ENCODE data around the gene CEACAM18.
"Not testable (repeated sequence)": the region's sequence is repeated elsewhere in the genome, so short reads cannot be mapped to it uniquely, and the experiment has no call there.

The CEACAM18 gene

GRCh38 chr19:51478381-51479234 lies at the start of gene CEACAM18:
TSS of gene CEACAM18 (plus strand) at chr19:51478539.
- no peak for DNase-seq (ENCODE audit: low spot score)

GRCh38 chr19:51430221-51430620 lies 48.1 kb upstream of the CEACAM18 start:
- no peak for DNase-seq (ENCODE audit: low spot score)

GRCh38 chr19:51431124-51431523 lies 47.2 kb upstream of the CEACAM18 start:
- DNase-seq (ENCODE audit: low spot score) = no peak

- DNase-seq (ENCODE audit: low spot score) = no peak
These were observed 45.3 kb upstream of the CEACAM18 start for GRCh38 chr19:51433043-51433442.

- DNase-seq (ENCODE audit: low spot score) = no peak
These were observed 43.9 kb upstream of the CEACAM18 start for GRCh38 chr19:51434456-51434855.

GRCh38 chr19:51439021-51439465 lies 39.3 kb upstream of the CEACAM18 start:
- DNase-seq (ENCODE audit: low spot score) = peak; percentile 36

GRCh38 chr19:51440052-51440451 lies 38.3 kb upstream of the CEACAM18 start:
- no peak for DNase-seq (ENCODE audit: low spot score)

- DNase-seq (ENCODE audit: low spot score) = no peak
These were observed 37.4 kb upstream of the CEACAM18 start for GRCh38 chr19:51440846-51441409.

GRCh38 chr19:51441410-51442390 lies 36.6 kb upstream of the CEACAM18 start:
- no peak for DNase-seq (ENCODE audit: low spot score)

- DNase-seq (ENCODE audit: low spot score) = not testable (repeated sequence)
These were observed 30.8 kb upstream of the CEACAM18 start for GRCh38 chr19:51447510-51447909.

GRCh38 chr19:51448011-51448410 lies 30.3 kb upstream of the CEACAM18 start:
- no peak for DNase-seq (ENCODE audit: low spot score)

GRCh38 chr19:51448411-51449016 lies 29.8 kb upstream of the CEACAM18 start:
- DNase-seq (ENCODE audit: low spot score) = no peak

GRCh38 chr19:51450730-51451307 lies 27.5 kb upstream of the CEACAM18 start:
- no peak for DNase-seq (ENCODE audit: low spot score)

GRCh38 chr19:51456541-51457290 lies 21.6 kb upstream of the CEACAM18 start:
- DNase-seq (ENCODE audit: low spot score) = no peak

GRCh38 chr19:51457351-51458013 lies 20.9 kb upstream of the CEACAM18 start:
- DNase-seq (ENCODE audit: low spot score) = no peak

- DNase-seq (ENCODE audit: low spot score) = no peak
These were observed 20.2 kb upstream of the CEACAM18 start, which contains the start of gene SIGLEC8 for GRCh38 chr19:51458051-51458645. TSS of gene SIGLEC8 (minus strand) at chr19:51458454. CDS start at chr19:51458387, 67 bp downstream.

GRCh38 chr19:51458899-51459505 lies 19.3 kb upstream of the CEACAM18 start:
- DNase-seq (ENCODE audit: low spot score) = no peak

- DNase-seq (ENCODE audit: low spot score) = no peak
These were observed 18.0 kb upstream of the CEACAM18 start for GRCh38 chr19:51460164-51460992.
